Glutamatergic neuron (in vitro differentiated cells): Measurements from ENCODE around the gene ALX3. TPM values are rescaled to one million over a fixed set of nuclear protein-coding genes. Genes with fewer than 3 reads are reported as not detected.

Experiments used
- DNase-seq: peaks from one replicate; pipeline ENCODE4 v3.0.0; 2022
- H3K27ac Mint-ChIP-seq: one replicate; pipeline ENCODE4 v1.8.0; 2020; ENCODE audit warnings: mild to moderate bottlenecking, mixed read lengths, inconsistent platforms; ENCODE audit not compliant: unreplicated experiment
- H3K27me3 Mint-ChIP-seq: one replicate; pipeline ENCODE4 v1.8.0; 2020; ENCODE audit warnings: mild to moderate bottlenecking, moderate library complexity, mixed read lengths, inconsistent platforms; ENCODE audit not compliant: unreplicated experiment
- H3K36me3 Mint-ChIP-seq: one replicate; pipeline ENCODE4 v1.8.0; 2020; ENCODE audit warnings: mild to moderate bottlenecking, mixed read lengths, inconsistent platforms; ENCODE audit not compliant: unreplicated experiment
- H3K4me1 Mint-ChIP-seq: one replicate; pipeline ENCODE4 v1.8.0; 2020; ENCODE audit warnings: mild to moderate bottlenecking, low read depth, mixed read lengths, inconsistent platforms; ENCODE audit not compliant: unreplicated experiment
- H3K4me3 Mint-ChIP-seq: one replicate; pipeline ENCODE4 v1.8.0; 2020; ENCODE audit warnings: mild to moderate bottlenecking, mixed read lengths, inconsistent platforms; ENCODE audit not compliant: unreplicated experiment
- H3K9me3 Mint-ChIP-seq: one replicate; pipeline ENCODE4 v1.8.0; 2020; ENCODE audit warnings: mild to moderate bottlenecking, moderate library complexity, mixed read lengths, inconsistent platforms; ENCODE audit not compliant: unreplicated experiment
- CTCF ChIP-seq: fragments of 200-600 bp; sonication (generic); IDR thresholded peaks from one replicate; pipeline ENCODE4 v1.5.0; 2021; ENCODE audit not compliant: partially characterized antibody, unreplicated experiment
- total RNA-seq: library from RNA; stranded (reverse); fragmentation: NEBNext Ultra II Directional; extraction: Animal tissue kit (Norgen Biotek cat#: 25700); gene quantifications from one replicate; pipeline ENCODE4 v1.2.1, GENCODE V29; 2021; ENCODE audit not compliant: unreplicated experiment

ALX3 gene
- total RNA-seq, 1 donor from 2014 or later: not detected

GRCh38 chr1:110038271-110038670 lies 32.2 kb downstream of the ALX3 start:
- H3K36me3 Mint-ChIP-seq: no peaks in the 10 kb centered on the region
- peaks cover 6% of the 10 kb centered on the region for H3K4me1 Mint-ChIP-seq
- peaks cover 3% of the 10 kb centered on the region for H3K9me3 Mint-ChIP-seq

GRCh38 chr1:110035236-110035752 lies 35.2 kb downstream of the ALX3 start:
- Mint-ChIP-seq H3K4me1 (peaks cover 11% of the 10 kb centered on the region), H3K36me3 (no peaks in the 10 kb centered on the region), H3K4me3 (peak overlapping the region; percentile 98), H3K27ac (peak overlapping the region; percentile 64), H3K9me3 (peaks cover 3% of the 10 kb centered on the region), H3K27me3 (no peaks in the 10 kb centered on the region)
- no peak for DNase-seq
- no peak for TF ChIP-seq CTCF

More at GRCh38 chr1:110038271-110038670, 32.2 kb downstream of the ALX3 start:
- TF ChIP-seq CTCF: no peak
- Mint-ChIP-seq H3K27ac (no peak overlapping the region), H3K4me3 (no peak overlapping the region), H3K27me3 (no peaks in the 10 kb centered on the region)
- DNase-seq: no peak

- Mint-ChIP-seq H3K36me3 (no peaks in the 10 kb centered on the region), H3K27me3 (no peaks in the 10 kb centered on the region), H3K9me3 (peaks cover 3% of the 10 kb centered on the region), H3K27ac (peak within 1 kb of the TSS; percentile 94), H3K4me3 (peak within 1 kb of the TSS; percentile 98), H3K4me1 (peaks cover 11% of the 10 kb centered on the region)
- DNase-seq: peak; percentile 88
- TF ChIP-seq CTCF: no peak
These were observed 35.8 kb downstream of the ALX3 start, which contains the start of gene STRIP1 for GRCh38 chr1:110034451-110035235. STRIP1 (plus strand) TSS chr1:110034624; CDS start chr1:110034638, 14 bp downstream.

- TF ChIP-seq CTCF: no peak
- Mint-ChIP-seq H3K27me3 (no peaks in the 10 kb centered on the region), H3K4me1 (peaks cover 12% of the 10 kb centered on the region), H3K9me3 (peaks cover 3% of the 10 kb centered on the region), H3K4me3 (peak overlapping the region; percentile 90), H3K27ac (peak overlapping the region; percentile 94), H3K36me3 (no peaks in the 10 kb centered on the region)
- no peak for DNase-seq
These were observed 36.4 kb downstream of the ALX3 start for GRCh38 chr1:110034040-110034450.

GRCh38 chr1:110033421-110033820 lies 37.1 kb downstream of the ALX3 start:
- Mint-ChIP-seq H3K9me3 (peaks cover 3% of the 10 kb centered on the region), H3K36me3 (no peaks in the 10 kb centered on the region), H3K4me3 (no peak overlapping the region), H3K4me1 (peaks cover 12% of the 10 kb centered on the region), H3K27me3 (no peaks in the 10 kb centered on the region), H3K27ac (no peak overlapping the region)
- no peak for DNase-seq
- TF ChIP-seq CTCF: no peak
